GM23248 (cell line): ENCODE measurements around the gene PARD6B. TPM values are rescaled to one million over a fixed set of nuclear protein-coding genes. Genes with fewer than 3 reads are reported as not detected.

Experiments used
- DNase-seq: peaks from one replicate; pipeline ENCODE4 v3.0.0-alpha.2; 2015
- H2AFZ ChIP-seq: fragments of 200-600 bp; sonication (generic); 2 replicates; pipeline ENCODE4 v1.6.1; 2016; ENCODE audit warnings: antibody characterized with exemption
- H3F3A ChIP-seq: fragments of 200-600 bp; sonication (generic); 2 replicates; pipeline ENCODE4 v1.6.1; 2016; ENCODE audit warnings: mild to moderate bottlenecking, antibody characterized with exemption, mixed run types; ENCODE audit not compliant: insufficient read depth
- H3K27ac ChIP-seq: fragments of 200-600 bp; sonication (generic); 2 replicates; pipeline ENCODE4 v1.5.1; 2016; ENCODE audit warnings: mild to moderate bottlenecking
- H3K27me3 ChIP-seq: fragments of 200-600 bp; sonication (generic); replicated peaks from 2 replicates; pipeline ENCODE4 v1.6.1; 2016; ENCODE audit warnings: mild to moderate bottlenecking; ENCODE audit not compliant: insufficient read depth
- H3K36me3 ChIP-seq: fragments of 200-600 bp; sonication (generic); 2 replicates; pipeline ENCODE4 v1.6.1; 2016; ENCODE audit warnings: low read depth, mild to moderate bottlenecking
- H3K4me1 ChIP-seq: fragments of 200-600 bp; sonication (generic); 2 replicates; pipeline ENCODE4 v1.6.1; 2016; ENCODE audit warnings: mild to moderate bottlenecking; ENCODE audit not compliant: insufficient read depth
- H3K4me2 ChIP-seq: fragments of 200-600 bp; sonication (generic); one replicate; pipeline ENCODE4 v1.6.1; 2016; ENCODE audit warnings: mild to moderate bottlenecking; ENCODE audit not compliant: unreplicated experiment
- H3K4me3 ChIP-seq: fragments of 200-600 bp; sonication (generic); 2 replicates; pipeline ENCODE4 v1.5.1; 2016; ENCODE audit warnings: mild to moderate bottlenecking
- H3K79me2 ChIP-seq: fragments of 200-600 bp; sonication (generic); 2 replicates; pipeline ENCODE4 v1.6.1; 2016; ENCODE audit warnings: mild to moderate bottlenecking; ENCODE audit not compliant: insufficient read depth
- H3K9ac ChIP-seq: fragments of 200-600 bp; sonication (generic); 2 replicates; pipeline ENCODE4 v1.6.1; 2016; ENCODE audit warnings: mild to moderate bottlenecking
- H3K9me2 ChIP-seq: fragments of 200-600 bp; sonication (generic); 2 replicates; pipeline ENCODE4 v1.6.1; 2016; ENCODE audit warnings: mixed run types, mild to moderate bottlenecking, moderate library complexity; ENCODE audit not compliant: insufficient read depth
- H3K9me3 ChIP-seq: fragments of 200-600 bp; sonication (generic); one replicate; pipeline ENCODE4 v1.6.1; 2017; ENCODE audit warnings: low read depth
- H4K20me1 ChIP-seq: fragments of 200-600 bp; sonication (generic); 2 replicates; pipeline ENCODE4 v1.6.0; 2016; ENCODE audit not compliant: insufficient read depth
- EZH2 ChIP-seq: fragments of 200-600 bp; sonication (generic); IDR thresholded peaks from 2 replicates; pipeline ENCODE4 v1.6.1; 2018; ENCODE audit warnings: antibody characterized with exemption, mild to moderate bottlenecking; ENCODE audit not compliant: insufficient read depth, poor library complexity, severe bottlenecking
- EZH2phosphoT487 ChIP-seq: fragments of 200-600 bp; sonication (generic); IDR thresholded peaks from 2 replicates; pipeline ENCODE4 v1.6.1; 2018; ENCODE audit warnings: antibody characterized with exemption, moderate library complexity, mild to moderate bottlenecking, low read depth; ENCODE audit not compliant: insufficient read depth
- WGBS, 2 experiments: methylation state at CpG; one replicate each; pipeline ENCODE4 v1.1.6; 2015 to 2017; ENCODE audit warnings: low lambda C conversion rate in 2 of 2, low coverage in 1 of 2; ENCODE audit errors: missing lambda C conversion rate in 2 of 2; 5-methylcytosine and 5-hydroxymethylcytosine counted together
- in situ Hi-C: fragments of 300-500 bp; cut with MboI; formaldehyde crosslinking; loops from 2 replicates; pipeline ENCODE4 v1.15.0; 2020
- polyA plus RNA-seq: library from polyadenylated mRNA; unstranded; fragments of >200 nt; fragmentation: Nextera tagmentation; extraction: Ambion mirVana; gene quantifications from 2 replicates; pipeline ENCODE4 v1.2.1, GENCODE V29; 2016
- total RNA-seq: library from RNA; depleted of rRNA; stranded (reverse); fragments of >200 nt; shearing (Covaris generic); gene quantifications from 2 replicates; pipeline ENCODE4 v1.2.3, GENCODE V29; 2014

Gene PARD6B
- total and polyA plus RNA-seq, 2 experiments from 2014 or later, result 0.16 TPM; not detected in 1

- in situ Hi-C loops, result no loop called here
- Histone ChIP-seq H3K27me3 (no peaks in the 10 kb centered on the region), H3K4me1 (peaks cover 42% of the 10 kb centered on the region), H3K4me3 (peak overlapping the region; percentile 66), H3K79me2 (no peaks in the 10 kb centered on the region), H3K9me3 (no peaks in the 10 kb centered on the region), H3K4me2 (peak overlapping the region; percentile 68), H2AFZ (peak overlapping the region; percentile 86), H3K36me3 (no peaks in the 10 kb centered on the region), H3K27ac (no peak overlapping the region), H3K9me2 (no peaks in the 10 kb centered on the region), H4K20me1 (no peaks in the 10 kb centered on the region), H3K9ac (peak overlapping the region; percentile 68), H3F3A (peaks cover 21% of the 10 kb centered on the region)
- TF ChIP-seq EZH2, result no peak
- TF ChIP-seq EZH2phosphoT487, result no peak
- 49 to 57% methylated on average over 17 to 21 of the region's 23 CpGs for WGBS, 2 experiments
- peak; percentile 80 for DNase-seq
These were observed 39.5 kb upstream of the PARD6B start for GRCh38 chr20:50691573-50692551.

GRCh38 chr20:50692552-50692933 is 38.8 kb upstream of the PARD6B start:
- no peak overlapping the region for H3K4me2 ChIP-seq
- no peak for TF ChIP-seq EZH2

GRCh38 chr20:50693001-50693400 is 38.4 kb upstream of the PARD6B start:
- Histone ChIP-seq H3K4me2 (no peak overlapping the region), H3F3A (peaks cover 21% of the 10 kb centered on the region), H3K27ac (no peak overlapping the region), H3K79me2 (no peaks in the 10 kb centered on the region), H2AFZ (no peak overlapping the region), H3K4me3 (no peak overlapping the region), H3K36me3 (no peaks in the 10 kb centered on the region), H3K4me1 (peaks cover 42% of the 10 kb centered on the region), H4K20me1 (no peaks in the 10 kb centered on the region), H3K9me2 (no peaks in the 10 kb centered on the region), H3K27me3 (no peaks in the 10 kb centered on the region), H3K9me3 (no peaks in the 10 kb centered on the region), H3K9ac (no peak overlapping the region)
- in situ Hi-C loops, result no loop called here
- TF ChIP-seq EZH2phosphoT487, result no peak
- no peak for TF ChIP-seq EZH2
- 98 to 100% methylated on average over 1 of the region's 1 CpG for WGBS, 2 experiments
- DNase-seq, result peak; percentile 23

More at GRCh38 chr20:50692552-50692933, 38.8 kb upstream of the PARD6B start:
- H2AFZ ChIP-seq, result no peak overlapping the region
- H3K4me3 ChIP-seq, result no peak overlapping the region
- DNase-seq, result no peak
- H3K27ac ChIP-seq, result no peak overlapping the region
- H3K9me2 ChIP-seq, result no peaks in the 10 kb centered on the region
- in situ Hi-C loops, result no loop called here
- 94 to 96% methylated on average over 2 of the region's 2 CpGs for WGBS, 2 experiments
- H3K27me3 ChIP-seq, result no peaks in the 10 kb centered on the region
- no peaks in the 10 kb centered on the region for H4K20me1 ChIP-seq
- no peaks in the 10 kb centered on the region for H3K9me3 ChIP-seq
- no peaks in the 10 kb centered on the region for H3K79me2 ChIP-seq
- no peaks in the 10 kb centered on the region for H3K36me3 ChIP-seq
- H3K4me1 ChIP-seq, result peaks cover 42% of the 10 kb centered on the region
- H3F3A ChIP-seq, result peaks cover 21% of the 10 kb centered on the region
- no peak overlapping the region for H3K9ac ChIP-seq

- no peak for TF ChIP-seq EZH2
- no peak for TF ChIP-seq EZH2phosphoT487
- H3K4me2 ChIP-seq, result peak overlapping the region; percentile 86
- H3K4me3 ChIP-seq, result peak overlapping the region; percentile 58
- WGBS, 2 experiments, result 26 to 33% methylated on average over 9 of the region's 9 CpGs
- H3K27ac ChIP-seq, result peak overlapping the region; percentile 95
- H2AFZ ChIP-seq, result peak overlapping the region; percentile 70
- peak overlapping the region; percentile 78 for H3K9ac ChIP-seq
- H3F3A ChIP-seq, result peaks cover 21% of the 10 kb centered on the region
- H3K9me3 ChIP-seq, result no peaks in the 10 kb centered on the region
- H4K20me1 ChIP-seq, result no peaks in the 10 kb centered on the region
- in situ Hi-C loops, result no loop called here
- peak; percentile 85 for DNase-seq
- H3K4me1 ChIP-seq, result peaks cover 42% of the 10 kb centered on the region
- H3K9me2 ChIP-seq, result no peaks in the 10 kb centered on the region
- no peaks in the 10 kb centered on the region for H3K27me3 ChIP-seq
- H3K79me2 ChIP-seq, result no peaks in the 10 kb centered on the region
- H3K36me3 ChIP-seq, result no peaks in the 10 kb centered on the region
These were observed 36.8 kb upstream of the PARD6B start for GRCh38 chr20:50694379-50695134.
